PC-3 (cell line): ENCODE results near the gene SMAD5. TPM values are rescaled to one million over a fixed set of nuclear protein-coding genes. Genes with fewer than 3 reads are reported as not detected.

Experiments used
- ATAC-seq: fragments of 200-7000 bp; cut with Tn5 transposase; 2 replicates; pipeline ENCODE4 v1.9.1; 2020; ENCODE audit warnings: mild to moderate bottlenecking, moderate library complexity
- BruUV-seq: library from RNA; stranded (reverse); fragments of 400-500 nt; replicated peaks from 2 replicates; lab custom pipeline; 2021; lab: Mats Ljungman, UMichigan
- CTCF ChIA-PET: fragments of 300-600 bp; sonication (Branson Sonifier 250); formaldehyde crosslinking; loops from one replicate; lab custom pipeline; 2022; ENCODE audit warnings: antibody characterized with exemption; lab: Charles Lee
- POLR2A ChIA-PET: fragments of 300-600 bp; sonication (Branson Sonifier 250); formaldehyde crosslinking; loops from one replicate; lab custom pipeline; 2022; ENCODE audit warnings: antibody characterized with exemption; ENCODE audit not compliant: unreplicated experiment; lab: Charles Lee
- DNase-seq: peaks from one replicate; pipeline ENCODE4 v3.0.0-alpha.2; 2015
- H2AFZ ChIP-seq: fragments of 300-600 bp; sonication (generic); 2 replicates; pipeline ENCODE4 v1.6.0; 2016; ENCODE audit warnings: antibody characterized with exemption, low read length
- H3F3A ChIP-seq: fragments of 300-600 bp; sonication (generic); one replicate; pipeline ENCODE4 v1.6.0; 2017; ENCODE audit warnings: antibody characterized with exemption, low read length, control low read depth, mild to moderate bottlenecking; ENCODE audit not compliant: unreplicated experiment
- H3K27ac ChIP-seq: fragments of 300-600 bp; sonication (generic); 2 replicates; pipeline ENCODE4 v1.5.1; 2016; ENCODE audit warnings: mild to moderate bottlenecking, low read length
- H3K27me3 ChIP-seq: fragments of 300-600 bp; sonication (generic); 2 replicates; pipeline ENCODE4 v1.6.1; 2016; ENCODE audit warnings: low read length, mixed read lengths
- H3K36me3 ChIP-seq: fragments of 300-600 bp; sonication (generic); 2 replicates; pipeline ENCODE4 v1.6.1; 2016; ENCODE audit warnings: low read depth, mixed run types, low read length, mixed read lengths
- H3K4me1 ChIP-seq: fragments of 300-600 bp; sonication (generic); 2 replicates; pipeline ENCODE4 v1.5.1; 2016; ENCODE audit warnings: low read length; ENCODE audit not compliant: insufficient read depth
- H3K4me2 ChIP-seq: fragments of 300-600 bp; sonication (generic); 2 replicates; pipeline ENCODE4 v1.6.0; 2016; ENCODE audit warnings: low read length
- H3K4me3 ChIP-seq: fragments of 300-600 bp; sonication (generic); 2 replicates; pipeline ENCODE4 v1.5.1; 2016; ENCODE audit warnings: mild to moderate bottlenecking, low read length, mixed read lengths
- H3K79me2 ChIP-seq: fragments of 300-600 bp; sonication (generic); 2 replicates; pipeline ENCODE4 v1.6.1; 2017; ENCODE audit warnings: low read length, mixed read lengths
- H3K9ac ChIP-seq: fragments of 300-600 bp; sonication (generic); 2 replicates; pipeline ENCODE4 v1.6.0; 2016; ENCODE audit warnings: mild to moderate bottlenecking, low read length
- H3K9me2 ChIP-seq: fragments of 300-600 bp; sonication (generic); replicated peaks from 2 replicates; pipeline ENCODE4 v1.6.1; 2016; ENCODE audit warnings: mixed run types, low read length, mixed read lengths
- H3K9me3 ChIP-seq: fragments of 300-600 bp; sonication (generic); 2 replicates; pipeline ENCODE4 v1.6.1; 2016; ENCODE audit warnings: low read length, mixed read lengths
- H4K20me1 ChIP-seq: fragments of 300-600 bp; sonication (generic); 2 replicates; pipeline ENCODE4 v1.6.1; 2016; ENCODE audit warnings: low read length, mixed read lengths
- EZH2 ChIP-seq: fragments of 300-600 bp; sonication (generic); IDR thresholded peaks from one replicate; pipeline ENCODE4 v1.6.1; 2017; ENCODE audit warnings: antibody characterized with exemption, mild to moderate bottlenecking, low read length; ENCODE audit not compliant: unreplicated experiment
- EZH2phosphoT487 ChIP-seq: fragments of 300-600 bp; sonication (generic); IDR thresholded peaks from 2 replicates; pipeline ENCODE4 v1.6.1; 2018; ENCODE audit warnings: mild to moderate bottlenecking, antibody characterized with exemption, low read length, borderline replicate concordance
- intact Hi-C: fragments of 100-400 bp; cut with micrococcal nuclease; formaldehyde crosslinking; loops from 2 replicates; pipeline ENCODE4 v1.9.0; 2023
- total RNA-seq: library from RNA; depleted of rRNA; stranded (reverse); fragments of >200 nt; gene quantifications from 2 replicates; pipeline ENCODE4 v1.2.3, GENCODE V29; 2014
- TF ChIP-seq, protein P1 (sequence below): fragments of 300-600 bp; sonication (generic); conservative IDR thresholded peaks from 2 replicates; pipeline ENCODE4 v1.5.1; 2017; ENCODE audit warnings: antibody characterized with exemption, low read depth, mild to moderate bottlenecking, low read length

SMAD5 gene
- total RNA-seq, 1 experiment from 2014 or later: 28.5 TPM

DNA sequence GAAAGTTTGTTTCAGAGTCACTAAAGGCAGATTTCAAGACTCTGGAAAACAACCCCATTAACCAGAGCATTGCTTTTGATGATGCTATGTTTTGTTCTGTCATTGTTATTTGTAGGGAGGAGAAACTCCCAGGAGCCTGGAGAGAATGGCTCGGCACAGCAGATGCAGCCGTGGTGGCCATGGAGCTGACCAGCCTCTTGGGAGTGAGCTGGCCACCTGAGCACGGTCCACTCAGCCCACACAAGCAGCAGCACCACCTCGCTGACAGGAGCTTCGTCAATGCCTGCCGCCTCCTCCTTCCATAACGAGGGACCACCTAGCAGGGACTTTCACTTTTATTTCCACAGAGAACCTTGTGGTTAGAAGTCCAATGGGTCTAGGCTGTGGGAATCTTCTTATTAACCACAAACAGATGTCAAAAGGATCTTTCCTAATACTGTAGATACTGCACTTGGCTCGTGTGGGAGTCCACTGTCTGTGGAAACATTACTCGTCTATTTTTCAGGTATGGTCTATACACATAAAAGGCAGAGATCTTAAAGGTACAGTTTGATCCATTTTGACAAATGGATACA lies 81.4 kb downstream of the SMAD5 start:
- Histone ChIP-seq H3K9me2 (no peaks in the 10 kb centered on the region), H3K4me1 (no peaks in the 10 kb centered on the region), H3K27me3 (peaks cover 8% of the 10 kb centered on the region; the same call in 1 of the 2 replicates), H4K20me1 (no peaks in the 10 kb centered on the region), H3F3A (no peaks in the 10 kb centered on the region), H3K9ac (no peak overlapping the region), H3K9me3 (no peaks in the 10 kb centered on the region), H3K4me2 (no peak overlapping the region), H3K79me2 (no peaks in the 10 kb centered on the region), H2AFZ (no peak overlapping the region), H3K4me3 (no peak overlapping the region), H3K27ac (no peak overlapping the region), H3K36me3 (no peaks in the 10 kb centered on the region)
- DNase-seq (no peak), ATAC-seq (no peak)
- ChIA-PET CTCF (no interaction called here), POLR2A (no interaction called here)
- intact Hi-C loops: loop anchor here (2.0 kb wide), 1 partner anchor 269 kb away; no protein-coding TSS in a partner anchor
- BruUV-seq: no TSS peak
- no peak for TF ChIP-seq EZH2phosphoT487
- TF ChIP-seq, protein P1, sequence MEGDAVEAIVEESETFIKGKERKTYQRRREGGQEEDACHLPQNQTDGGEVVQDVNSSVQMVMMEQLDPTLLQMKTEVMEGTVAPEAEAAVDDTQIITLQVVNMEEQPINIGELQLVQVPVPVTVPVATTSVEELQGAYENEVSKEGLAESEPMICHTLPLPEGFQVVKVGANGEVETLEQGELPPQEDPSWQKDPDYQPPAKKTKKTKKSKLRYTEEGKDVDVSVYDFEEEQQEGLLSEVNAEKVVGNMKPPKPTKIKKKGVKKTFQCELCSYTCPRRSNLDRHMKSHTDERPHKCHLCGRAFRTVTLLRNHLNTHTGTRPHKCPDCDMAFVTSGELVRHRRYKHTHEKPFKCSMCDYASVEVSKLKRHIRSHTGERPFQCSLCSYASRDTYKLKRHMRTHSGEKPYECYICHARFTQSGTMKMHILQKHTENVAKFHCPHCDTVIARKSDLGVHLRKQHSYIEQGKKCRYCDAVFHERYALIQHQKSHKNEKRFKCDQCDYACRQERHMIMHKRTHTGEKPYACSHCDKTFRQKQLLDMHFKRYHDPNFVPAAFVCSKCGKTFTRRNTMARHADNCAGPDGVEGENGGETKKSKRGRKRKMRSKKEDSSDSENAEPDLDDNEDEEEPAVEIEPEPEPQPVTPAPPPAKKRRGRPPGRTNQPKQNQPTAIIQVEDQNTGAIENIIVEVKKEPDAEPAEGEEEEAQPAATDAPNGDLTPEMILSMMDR: no peak
- TF ChIP-seq EZH2: no peak

DNA sequence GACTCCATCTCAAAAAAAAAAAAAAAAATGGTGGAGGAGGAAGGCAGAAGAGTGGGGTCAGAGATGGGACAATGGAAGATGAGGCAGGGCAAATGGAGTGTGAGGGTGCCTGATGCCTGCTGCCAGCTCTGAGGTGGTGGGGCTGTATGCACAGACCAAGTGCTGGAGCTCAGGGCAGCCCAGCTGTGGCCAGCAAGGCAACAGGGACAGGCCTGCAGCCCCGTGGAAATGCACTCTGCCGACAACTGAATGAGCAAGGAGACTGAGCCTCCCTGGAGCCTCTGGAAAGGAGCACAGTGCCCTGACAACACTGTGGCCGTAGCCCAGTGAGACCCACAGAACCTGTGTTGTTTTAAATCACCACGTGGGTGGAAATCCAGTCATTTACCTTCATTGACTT lies 83.2 kb downstream of the SMAD5 start:
- no TSS peak for BruUV-seq

DNA sequence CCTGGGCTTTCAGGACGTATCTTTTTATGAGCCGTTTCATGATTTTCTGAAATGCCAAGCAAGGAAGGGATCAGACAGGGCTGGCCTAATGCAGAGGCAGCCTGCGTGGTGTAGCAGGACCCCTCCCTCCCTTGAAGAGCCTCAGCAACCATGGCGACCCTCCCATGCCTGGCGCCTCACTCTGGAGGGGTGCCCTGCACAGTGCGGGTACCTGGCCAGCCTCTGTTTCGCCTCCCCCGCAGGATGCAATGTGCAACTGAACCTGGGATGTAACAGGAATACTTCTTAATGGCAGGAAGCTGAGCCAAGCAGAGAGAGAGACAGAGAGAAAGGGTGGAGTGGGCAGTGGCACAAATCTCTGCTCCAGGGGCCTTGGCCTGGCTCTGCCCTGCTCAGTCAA lies 83.6 kb downstream of the SMAD5 start:
- ChIA-PET POLR2A (no interaction called here), CTCF (no interaction called here)
- BruUV-seq: no TSS peak
- Histone ChIP-seq H4K20me1 (no peaks in the 10 kb centered on the region), H3K36me3 (no peaks in the 10 kb centered on the region), H3K9me3 (no peaks in the 10 kb centered on the region), H3K9ac (no peak overlapping the region), H3K79me2 (no peaks in the 10 kb centered on the region), H2AFZ (no peak overlapping the region), H3K27ac (no peak overlapping the region), H3K4me1 (no peaks in the 10 kb centered on the region), H3K27me3 (peaks cover 8% of the 10 kb centered on the region; the same call in 1 of the 2 replicates), H3F3A (no peaks in the 10 kb centered on the region), H3K4me2 (no peak overlapping the region), H3K4me3 (no peak overlapping the region), H3K9me2 (no peaks in the 10 kb centered on the region)
- intact Hi-C loops: no loop called here
- no peak for DNase-seq
- TF ChIP-seq, protein P1: no peak
- TF ChIP-seq EZH2 (no peak), EZH2phosphoT487 (no peak)
- no peak for ATAC-seq

More for the DNA sequence above, 83.2 kb downstream of the SMAD5 start:
- Histone ChIP-seq H3K4me2 (no peak overlapping the region), H3K9me2 (no peaks in the 10 kb centered on the region), H3K27me3 (peaks cover 8% of the 10 kb centered on the region; the same call in 1 of the 2 replicates), H3K9me3 (no peaks in the 10 kb centered on the region), H3K27ac (no peak overlapping the region), H3K4me1 (no peaks in the 10 kb centered on the region), H3K36me3 (no peaks in the 10 kb centered on the region), H3K9ac (no peak overlapping the region), H4K20me1 (no peaks in the 10 kb centered on the region), H3F3A (no peaks in the 10 kb centered on the region), H3K4me3 (no peak overlapping the region), H3K79me2 (no peaks in the 10 kb centered on the region), H2AFZ (no peak overlapping the region)
- no peak for DNase-seq
- intact Hi-C loops: no loop called here
- CTCF ChIA-PET: no interaction called here
- POLR2A ChIA-PET: no interaction called here
- ATAC-seq: no peak
- TF ChIP-seq, protein P1: no peak
- TF ChIP-seq EZH2 (no peak), EZH2phosphoT487 (no peak)
